GM18502 (cell line): ENCODE data around the gene NT5C3A.
"Not testable (repeated sequence)": the region's sequence is repeated elsewhere in the genome, so short reads cannot be mapped to it uniquely, and the experiment has no call there.

Experiments
- ATAC-seq: cut with Tn5 transposase; IDR thresholded peaks from one replicate; pipeline ENCODE4 v1.9.1; 2021; ENCODE audit warnings: mild to moderate bottlenecking; ENCODE audit not compliant: unreplicated experiment, poor library complexity

Gene NT5C3A

GRCh38 chr7:33062023-33062781 is at the start of gene NT5C3A:
Gene NT5C3A (minus strand): TSS chr7:33062776. CDS start chr7:33062705, 71 bp downstream.
- ATAC-seq, result peak; percentile 41

- no peak for ATAC-seq
These were observed 49.0 kb upstream of the NT5C3A start for GRCh38 chr7:33111614-33112013.

GRCh38 chr7:33109758-33110238 is 47.2 kb upstream of the NT5C3A start:
- peak; percentile 2 for ATAC-seq

- peak; percentile 88 for ATAC-seq
These were observed 46.6 kb upstream of the NT5C3A start, which contains the start of gene RP9 for GRCh38 chr7:33109005-33109757. Gene RP9 (minus strand): TSS chr7:33109404. CDS start chr7:33109372, 32 bp downstream.

- ATAC-seq, result peak; percentile 13
These were observed 46.0 kb upstream of the NT5C3A start for GRCh38 chr7:33108554-33109004.

GRCh38 chr7:33107136-33108066 is 44.8 kb upstream of the NT5C3A start:
- ATAC-seq, result peak; percentile 31

GRCh38 chr7:33101906-33102305 is 39.3 kb upstream of the NT5C3A start:
- ATAC-seq, result no peak

- no peak for ATAC-seq
These were observed 38.2 kb upstream of the NT5C3A start for GRCh38 chr7:33100770-33101169.

- ATAC-seq, result no peak
These were observed 36.8 kb upstream of the NT5C3A start for GRCh38 chr7:33099154-33099940.

- not testable (repeated sequence) for ATAC-seq
These were observed 32.2 kb upstream of the NT5C3A start for GRCh38 chr7:33094745-33095275.

GRCh38 chr7:33093266-33093665 is 30.7 kb upstream of the NT5C3A start:
- ATAC-seq, result no peak

GRCh38 chr7:33091641-33092191 is 29.1 kb upstream of the NT5C3A start:
- ATAC-seq, result no peak

- no peak for ATAC-seq
These were observed 28.5 kb upstream of the NT5C3A start for GRCh38 chr7:33091111-33091531.

GRCh38 chr7:33089142-33089541 is 26.6 kb upstream of the NT5C3A start:
- no peak for ATAC-seq

GRCh38 chr7:33087858-33088257 is 25.3 kb upstream of the NT5C3A start:
- ATAC-seq, result no peak

GRCh38 chr7:33087356-33087755 is 24.8 kb upstream of the NT5C3A start:
- no peak for ATAC-seq

- ATAC-seq, result no peak
These were observed 17.5 kb upstream of the NT5C3A start for GRCh38 chr7:33079763-33080690.

GRCh38 chr7:33079096-33079495 is 16.5 kb upstream of the NT5C3A start:
- no peak for ATAC-seq
